Measurements from ENCODE around the gene UGT3A1.
"Not testable (repeated sequence)": the region's sequence is repeated elsewhere in the genome, so short reads cannot be mapped to it uniquely, and the experiment has no call there.

The UGT3A1 gene, protein sequence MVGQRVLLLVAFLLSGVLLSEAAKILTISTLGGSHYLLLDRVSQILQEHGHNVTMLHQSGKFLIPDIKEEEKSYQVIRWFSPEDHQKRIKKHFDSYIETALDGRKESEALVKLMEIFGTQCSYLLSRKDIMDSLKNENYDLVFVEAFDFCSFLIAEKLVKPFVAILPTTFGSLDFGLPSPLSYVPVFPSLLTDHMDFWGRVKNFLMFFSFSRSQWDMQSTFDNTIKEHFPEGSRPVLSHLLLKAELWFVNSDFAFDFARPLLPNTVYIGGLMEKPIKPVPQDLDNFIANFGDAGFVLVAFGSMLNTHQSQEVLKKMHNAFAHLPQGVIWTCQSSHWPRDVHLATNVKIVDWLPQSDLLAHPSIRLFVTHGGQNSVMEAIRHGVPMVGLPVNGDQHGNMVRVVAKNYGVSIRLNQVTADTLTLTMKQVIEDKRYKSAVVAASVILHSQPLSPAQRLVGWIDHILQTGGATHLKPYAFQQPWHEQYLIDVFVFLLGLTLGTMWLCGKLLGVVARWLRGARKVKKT

DNA sequence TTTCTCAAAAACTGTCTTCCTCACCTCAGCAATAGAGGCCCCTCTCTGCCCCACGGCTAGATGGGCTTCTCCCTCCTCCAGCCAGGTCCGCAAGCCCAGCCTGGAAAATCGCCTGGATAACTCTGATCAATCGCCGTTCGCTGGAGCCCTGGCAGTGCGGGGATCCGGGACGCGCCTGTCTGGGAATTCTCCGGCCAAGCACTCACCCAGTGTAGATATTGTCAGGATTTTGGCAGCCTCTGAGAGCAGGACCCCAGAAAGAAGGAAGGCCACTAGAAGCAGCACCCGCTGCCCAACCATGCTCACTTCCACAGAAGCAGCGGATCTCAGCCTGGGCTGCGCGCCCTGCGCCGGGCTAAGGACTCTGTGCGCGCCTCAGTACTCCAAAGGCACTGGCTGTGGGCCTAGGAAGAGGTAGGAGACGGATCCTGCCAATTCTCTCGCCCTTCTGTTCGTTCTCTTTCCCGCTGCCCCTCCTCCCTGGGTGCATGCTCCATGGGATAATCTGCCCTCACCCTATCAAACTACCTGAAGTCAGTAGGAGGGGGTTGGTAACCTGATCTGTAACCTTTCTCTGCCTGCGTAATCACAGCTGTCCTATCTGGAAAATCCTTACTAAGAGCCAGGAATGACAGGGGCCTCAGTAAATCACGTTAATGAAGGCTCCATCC, at the start of gene UGT3A1:
Gene UGT3A1, minus strand, starts transcription at position 450 of the 671 bp plus-strand sequence. Its CDS starts 150 bp downstream, at position 300.
- no peak for DNase-seq

DNA sequence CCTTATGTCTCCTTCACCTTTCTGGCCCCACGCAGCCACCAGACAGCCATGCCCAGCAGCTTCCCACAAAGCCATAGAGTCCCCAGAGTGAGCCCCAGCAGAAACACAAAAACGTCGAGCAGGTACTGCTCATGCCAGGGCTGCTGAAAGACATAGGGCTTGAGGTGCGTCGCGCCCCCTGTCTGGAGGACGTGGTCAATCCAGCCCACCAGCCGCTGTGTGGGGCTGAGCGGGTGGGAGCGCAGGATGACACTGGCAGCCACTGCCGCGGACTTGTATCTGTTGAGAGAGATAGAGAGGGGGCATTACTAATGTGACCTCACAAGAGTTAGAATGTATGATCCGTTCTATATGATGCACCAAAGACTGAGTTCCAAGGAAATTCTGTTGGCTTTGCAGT, 44.5 kb upstream of the UGT3A1 start:
- DNase-seq, result no peak

DNA sequence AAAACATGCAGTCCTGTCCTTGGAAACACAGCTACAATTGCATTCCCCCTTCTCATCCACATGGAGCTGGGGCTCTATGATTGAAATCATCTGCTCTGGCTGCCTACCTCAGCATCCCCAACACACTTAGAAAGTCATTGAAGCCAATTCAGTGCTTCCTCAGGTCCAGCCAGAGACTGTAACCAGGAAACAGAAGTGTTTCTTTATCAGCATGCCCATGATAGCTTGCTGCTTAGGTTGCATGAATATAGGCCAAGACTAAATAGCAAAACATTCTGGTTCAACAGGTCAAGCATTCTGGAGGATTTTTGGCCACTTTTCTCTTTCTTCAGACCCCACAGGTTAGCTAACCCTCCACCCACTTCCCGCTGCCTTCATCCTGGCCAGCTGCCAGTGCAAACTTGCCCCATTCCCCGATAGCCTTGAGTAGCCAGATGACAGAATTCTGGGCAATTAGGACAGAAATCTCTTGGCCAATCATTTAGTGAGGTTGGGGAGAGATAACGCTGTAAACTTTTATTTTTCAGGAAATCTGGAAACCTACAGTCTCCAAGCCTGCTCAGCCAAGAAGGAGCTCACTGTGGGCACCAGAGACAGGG, 43.4 kb upstream of the UGT3A1 start:
- not testable (repeated sequence) for DNase-seq

DNA sequence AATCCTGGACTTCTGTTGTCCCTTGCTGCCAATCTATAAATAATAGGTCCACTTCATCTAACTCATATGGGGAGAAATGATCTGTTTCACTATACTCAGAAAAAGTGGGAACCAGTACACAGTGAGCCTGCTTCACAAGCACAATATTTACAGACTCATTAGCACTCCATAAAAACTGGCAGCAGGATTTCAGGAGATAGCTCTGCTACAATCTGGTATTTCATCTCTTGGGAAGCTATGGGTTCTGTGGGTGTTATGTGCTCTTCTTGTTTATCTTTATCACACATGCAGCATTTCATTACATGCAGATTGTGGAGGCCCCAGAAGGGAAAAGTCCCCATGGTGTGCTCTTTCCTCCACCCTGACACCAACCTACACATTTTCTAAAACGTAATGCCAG, 42.3 kb upstream of the UGT3A1 start:
- no peak for DNase-seq

DNA sequence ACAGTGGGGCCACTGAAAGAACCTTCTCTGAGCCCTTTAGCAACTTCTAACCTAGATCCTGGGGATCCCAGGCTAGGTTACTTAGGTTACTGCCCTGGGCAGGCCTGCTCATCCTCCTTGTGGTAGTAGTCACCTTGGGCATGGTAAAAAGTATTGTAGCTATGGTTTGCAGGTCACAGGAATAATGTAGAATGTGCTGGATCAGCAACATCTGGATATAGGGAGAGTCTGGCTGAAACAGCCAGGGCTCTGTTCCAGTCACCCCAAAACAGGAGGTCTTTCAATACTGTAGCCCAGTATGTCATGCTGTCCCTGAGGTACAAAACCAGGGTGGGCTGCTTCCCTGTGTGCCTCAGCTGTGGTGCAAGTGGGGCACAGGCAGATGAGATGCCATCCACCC, 41.9 kb upstream of the UGT3A1 start:
- DNase-seq, result no peak

DNA sequence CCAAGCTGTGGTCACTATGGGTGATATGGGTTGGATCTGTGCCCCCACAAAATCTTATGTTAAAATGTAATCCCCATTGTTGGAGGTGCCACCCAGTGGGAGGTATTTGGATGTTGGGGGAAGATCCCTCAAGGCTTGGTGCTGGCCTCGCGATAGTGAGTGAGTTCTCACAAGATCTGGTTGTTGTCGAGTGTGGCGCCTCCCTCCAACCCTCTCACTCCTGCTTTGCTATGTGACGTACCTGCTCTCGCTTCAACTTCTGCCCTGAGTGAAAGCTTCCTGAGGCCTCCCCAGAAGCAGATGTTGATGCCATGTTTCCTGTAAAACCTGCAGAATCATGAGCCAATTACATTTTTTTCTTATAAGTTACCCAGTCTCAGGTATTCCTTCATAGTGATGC, 40.0 kb upstream of the UGT3A1 start:
- DNase-seq, result no peak

DNA sequence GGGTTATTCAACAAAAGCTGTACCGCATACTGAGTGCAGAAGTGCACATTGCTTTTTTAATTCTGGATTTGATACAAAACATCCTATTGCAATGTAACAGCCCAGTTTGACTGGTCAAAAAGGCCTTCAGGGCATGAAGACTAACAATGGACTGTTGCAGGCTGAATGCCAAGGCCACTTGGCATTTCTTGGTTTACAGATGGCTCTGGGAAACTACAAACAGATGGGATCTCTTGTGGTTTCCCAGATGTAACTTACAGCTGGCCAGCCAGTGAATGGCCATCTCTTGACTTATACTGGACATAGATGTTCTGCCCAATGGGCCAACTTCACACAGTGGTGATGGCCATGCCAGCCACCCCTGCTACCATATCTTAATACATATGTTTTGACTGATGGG, 38.7 kb upstream of the UGT3A1 start:
- DNase-seq, result no peak

DNA sequence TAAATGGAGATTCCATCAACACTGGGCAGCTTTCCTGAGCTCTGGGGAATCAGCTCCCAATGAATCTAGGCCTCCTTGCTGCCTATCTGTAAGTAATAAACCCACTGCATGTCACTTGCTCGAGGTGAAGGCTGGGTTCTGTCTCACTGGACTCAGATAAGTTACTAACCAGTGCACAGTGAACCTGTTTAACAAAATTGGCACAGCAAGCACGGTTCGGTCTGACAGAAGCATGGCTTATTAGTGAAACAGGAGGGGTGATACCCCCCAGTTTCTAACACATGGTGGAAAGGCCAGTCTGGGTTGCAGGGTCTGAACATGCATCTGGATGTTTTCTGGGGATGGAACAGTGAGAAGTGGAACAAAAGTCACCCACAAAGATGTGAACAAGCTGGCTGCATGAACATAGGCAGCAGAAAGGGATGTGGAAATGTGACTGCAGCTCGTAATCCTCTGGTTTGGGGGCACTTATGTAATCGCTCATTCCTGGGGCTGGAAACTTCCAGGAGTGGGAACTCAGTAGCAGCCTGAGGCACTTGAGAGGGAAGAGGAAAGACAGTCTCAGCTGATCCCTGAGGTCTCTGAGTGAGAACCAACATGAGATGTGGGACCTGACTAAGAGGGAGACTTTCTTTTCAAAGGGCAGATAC, 37.8 kb upstream of the UGT3A1 start:
- DNase-seq, result no peak

DNA sequence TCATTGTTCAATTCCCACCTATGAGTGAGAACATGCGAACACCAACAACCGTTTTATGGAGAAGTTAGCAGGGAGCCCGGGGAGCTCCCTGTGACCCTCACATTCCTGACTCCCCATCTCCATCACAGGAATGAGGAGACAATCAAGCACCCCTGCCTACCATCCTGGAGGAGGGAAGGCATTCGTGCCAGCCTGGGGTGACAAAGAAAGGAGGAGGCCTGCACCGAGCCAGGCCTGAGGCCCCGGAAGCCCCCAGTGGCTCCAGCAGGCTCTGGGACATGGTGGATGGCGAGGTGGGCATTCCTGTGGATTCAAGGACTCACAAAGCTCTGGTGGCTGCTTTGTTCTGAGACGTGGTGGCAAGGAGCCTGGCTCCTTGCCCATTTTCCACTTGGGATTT, 36.5 kb upstream of the UGT3A1 start:
- no peak for DNase-seq

DNA sequence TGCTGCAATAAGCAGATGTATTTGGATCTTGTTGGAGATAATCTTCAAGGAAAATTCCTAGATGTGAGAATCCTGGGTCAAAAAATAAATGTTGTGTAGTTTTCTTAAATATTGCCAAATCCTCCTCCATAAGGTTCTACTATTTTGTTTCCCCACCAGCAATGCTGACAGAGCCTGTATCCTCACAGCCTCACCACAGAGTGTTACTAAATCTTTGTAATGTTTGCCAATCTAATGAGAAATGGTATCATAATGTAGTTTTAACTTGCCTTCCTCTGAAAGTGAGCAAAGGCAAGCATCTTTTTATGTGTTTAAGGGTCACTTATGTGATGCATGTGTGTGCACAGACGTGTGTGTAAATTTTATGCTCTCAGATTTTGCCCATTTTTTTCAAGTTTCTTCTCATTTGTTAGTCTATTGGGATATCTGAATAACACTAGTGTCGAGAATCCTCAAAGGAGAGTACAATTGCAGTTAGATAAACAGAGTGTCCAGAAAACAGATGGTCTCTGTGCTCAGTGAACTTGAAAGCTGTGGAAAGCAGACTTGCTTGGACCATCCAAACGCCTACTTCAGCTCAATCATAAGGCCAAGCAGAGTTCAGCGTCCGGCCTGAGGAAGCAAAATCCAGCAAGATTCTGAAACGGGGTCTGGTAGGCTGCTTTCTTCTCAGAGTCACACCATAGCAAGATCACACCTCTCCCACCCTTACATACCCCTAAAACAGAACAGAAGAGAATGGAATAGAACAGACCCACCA, 35.7 kb upstream of the UGT3A1 start:
- DNase-seq, result no peak

DNA sequence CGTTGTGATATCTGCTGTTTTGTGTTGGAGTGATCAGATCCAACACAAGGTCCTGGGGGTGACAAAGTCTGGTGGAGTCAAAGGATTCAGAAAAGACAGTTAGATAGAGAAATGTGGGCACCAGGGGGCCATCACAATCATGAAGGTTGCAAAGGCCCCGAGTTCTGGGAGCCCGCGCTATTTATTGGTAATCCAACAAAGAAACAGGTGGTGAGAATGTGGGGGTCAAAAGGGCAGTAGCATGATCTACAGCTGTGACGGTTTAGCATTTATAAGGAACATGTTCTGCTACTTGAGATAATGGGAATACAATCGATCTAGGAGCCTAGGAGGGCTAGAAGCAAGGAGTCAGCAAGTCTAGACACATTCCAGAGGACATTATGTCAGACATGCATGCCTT, 31.1 kb upstream of the UGT3A1 start:
- DNase-seq, result not testable (repeated sequence)

DNA sequence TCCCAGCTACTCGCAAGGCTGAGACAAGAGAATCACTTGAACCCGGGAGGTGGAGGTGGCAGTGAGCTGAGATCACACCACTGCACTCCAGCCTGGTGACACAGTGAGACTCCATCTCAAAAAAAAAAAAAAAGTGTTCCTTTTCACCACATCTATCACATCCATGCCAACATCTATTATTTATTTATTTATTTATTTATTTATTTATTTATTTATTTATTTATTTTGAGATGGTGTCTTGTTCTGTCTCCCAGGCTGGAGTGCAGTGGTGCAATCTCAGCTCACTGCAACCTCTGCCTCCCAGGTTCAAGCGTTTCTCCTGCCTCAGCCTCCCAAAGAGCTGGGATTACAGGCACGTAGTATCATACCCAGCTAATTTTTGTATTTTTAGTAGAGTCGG, 28.4 kb upstream of the UGT3A1 start:
- DNase-seq, result not testable (repeated sequence)

DNA sequence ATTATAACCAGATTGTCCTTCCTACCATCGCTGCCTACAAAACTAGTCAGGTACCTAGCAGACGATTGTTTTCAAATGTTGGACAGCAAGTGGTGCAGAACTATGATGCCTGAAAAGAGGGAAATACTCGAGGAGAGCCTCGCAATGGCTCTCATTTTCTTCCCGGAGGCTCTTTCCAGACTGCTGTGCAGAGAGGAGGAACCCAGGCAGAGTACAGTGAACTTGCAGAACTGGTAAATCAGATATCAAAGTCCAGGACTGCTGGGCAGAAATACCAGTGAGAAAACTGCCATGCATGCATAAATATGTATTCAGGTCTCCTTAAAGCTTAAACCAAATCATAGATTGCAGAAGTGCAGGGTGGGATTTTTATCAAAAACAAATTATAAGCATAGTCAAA, 26.4 kb upstream of the UGT3A1 start:
- DNase-seq, result no peak

DNA sequence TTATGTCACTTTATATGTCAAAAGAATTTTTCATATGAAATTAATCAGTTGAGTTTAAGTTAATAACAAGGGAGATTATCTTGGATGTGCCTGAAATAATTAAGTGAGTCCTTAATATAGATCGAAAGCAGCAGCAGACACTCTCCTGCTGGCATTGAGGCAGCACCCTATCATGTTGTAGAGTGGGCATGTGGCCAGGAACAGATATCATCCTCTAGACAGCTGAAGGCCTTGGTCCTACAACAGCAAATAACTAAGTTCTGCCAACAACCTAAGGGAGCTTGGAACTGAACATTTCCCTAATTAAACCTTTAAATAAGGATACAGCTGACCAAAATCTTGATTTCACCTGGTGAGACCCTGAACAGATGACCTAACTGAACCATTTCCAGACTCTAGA, 25.8 kb upstream of the UGT3A1 start:
- no peak for DNase-seq

DNA sequence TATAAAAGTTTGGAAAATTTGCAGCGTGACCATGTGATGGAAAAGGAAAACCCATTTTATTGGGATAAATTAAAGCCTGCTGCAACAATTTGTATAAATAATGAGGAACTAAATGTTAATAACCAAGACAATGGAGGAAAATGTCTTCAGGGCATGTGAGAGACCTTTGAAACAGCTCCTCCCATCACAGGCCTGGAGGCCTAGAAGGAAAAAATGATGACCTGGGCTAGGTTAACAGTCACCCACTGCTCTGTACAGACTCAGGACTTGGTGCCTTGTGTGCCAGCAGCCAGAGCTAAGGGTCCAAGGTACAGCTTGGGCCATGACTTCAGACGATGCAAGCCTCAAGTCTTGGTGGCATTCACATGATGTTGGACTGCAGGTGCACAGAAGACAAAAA, 22.0 kb upstream of the UGT3A1 start:
- no peak for DNase-seq

DNA sequence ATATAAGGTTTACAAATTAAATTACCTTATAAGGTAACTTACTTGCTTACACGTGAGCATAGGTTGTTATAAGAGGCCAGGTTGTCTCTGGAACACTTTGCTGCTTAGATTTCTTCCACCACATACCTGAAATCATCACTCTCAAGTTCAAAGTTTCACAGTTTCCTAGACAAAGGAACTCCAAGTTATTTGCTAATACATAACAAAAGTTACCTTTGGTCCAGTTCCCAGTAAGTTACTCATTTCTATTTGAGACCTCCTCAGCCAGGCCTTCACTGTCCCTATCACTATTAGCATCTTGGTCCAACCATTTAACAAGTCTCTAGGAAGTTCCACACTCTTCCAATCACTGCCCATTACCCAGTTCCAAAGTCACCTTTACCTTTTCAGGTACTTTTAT, 18.5 kb upstream of the UGT3A1 start:
- DNase-seq, result no peak

DNA sequence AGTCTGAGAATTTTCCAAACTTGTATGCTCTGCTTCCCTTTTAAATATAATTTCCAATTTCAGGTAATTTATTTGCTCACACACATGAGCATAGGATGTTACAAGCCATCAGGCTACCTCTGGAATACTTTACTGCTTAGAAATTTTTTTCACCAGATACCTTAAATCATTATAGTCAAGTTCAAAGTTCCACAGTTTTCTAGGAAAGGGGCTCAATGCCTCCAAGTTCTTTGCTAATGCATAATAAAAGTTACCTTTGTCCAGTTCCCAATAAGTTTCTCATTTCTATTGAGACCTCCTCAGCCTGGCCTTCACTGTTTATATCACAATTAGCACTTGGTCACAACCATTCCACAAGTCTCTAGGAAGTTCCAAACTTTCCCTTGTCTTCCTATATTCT, 16.2 kb upstream of the UGT3A1 start:
- DNase-seq, result no peak

DNA sequence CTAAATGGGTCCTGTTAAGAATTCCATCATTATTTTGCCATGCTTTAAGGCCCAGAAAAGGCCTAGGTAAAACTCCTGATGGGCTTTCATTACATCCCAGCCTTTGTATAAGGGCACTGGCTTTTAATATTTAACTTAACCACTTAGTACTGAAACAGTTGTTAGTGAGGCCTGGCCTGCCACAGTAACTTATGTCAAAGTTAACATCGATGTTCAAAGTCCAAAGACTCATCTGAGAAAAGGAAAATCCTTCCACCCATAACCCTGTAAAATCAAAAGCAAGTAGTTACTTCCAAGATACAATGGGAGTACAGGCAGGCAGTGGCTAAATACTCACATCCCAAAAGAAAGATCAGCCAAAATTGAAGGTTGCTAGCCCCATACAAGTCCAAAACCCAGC, 15.0 kb upstream of the UGT3A1 start:
- no peak for DNase-seq

DNA sequence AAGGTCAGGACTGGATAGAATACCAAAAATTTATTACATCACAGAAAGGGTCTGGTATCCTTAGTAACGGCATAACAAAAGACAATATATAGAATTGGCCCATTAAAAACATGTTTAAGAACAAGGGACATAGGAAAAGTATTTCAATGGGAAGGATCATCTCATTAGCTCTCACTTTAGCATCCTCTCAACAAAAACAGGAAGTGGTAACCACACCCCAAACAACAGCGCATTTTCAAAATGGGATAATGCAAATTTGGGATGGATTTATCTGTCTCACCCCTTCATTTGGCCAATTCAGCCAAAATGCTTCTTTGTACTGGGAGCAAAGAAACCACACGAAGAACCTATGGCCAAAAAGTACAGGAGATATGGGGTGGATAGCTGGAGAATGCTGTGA, 9.8 kb upstream of the UGT3A1 start:
- DNase-seq, result no peak

DNA sequence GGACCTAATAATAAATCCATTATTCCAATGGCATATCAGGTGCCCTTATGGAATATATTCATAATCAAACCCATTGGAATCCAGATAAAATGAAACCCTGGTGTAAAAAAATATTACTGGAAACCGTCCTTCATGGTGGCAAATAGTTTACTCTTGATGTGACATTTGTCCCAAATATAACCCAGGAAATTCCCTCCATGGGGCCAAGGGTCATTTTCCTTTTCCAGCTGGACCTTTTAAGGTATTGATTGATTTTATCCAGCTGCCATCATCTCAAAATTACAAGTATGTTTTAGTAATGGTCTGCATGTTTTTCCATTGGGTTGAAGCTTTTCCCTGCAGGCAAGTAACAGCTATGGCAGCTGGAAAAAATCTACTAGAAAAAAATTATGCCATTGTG, 8.4 kb upstream of the UGT3A1 start:
- DNase-seq, result no peak

DNA sequence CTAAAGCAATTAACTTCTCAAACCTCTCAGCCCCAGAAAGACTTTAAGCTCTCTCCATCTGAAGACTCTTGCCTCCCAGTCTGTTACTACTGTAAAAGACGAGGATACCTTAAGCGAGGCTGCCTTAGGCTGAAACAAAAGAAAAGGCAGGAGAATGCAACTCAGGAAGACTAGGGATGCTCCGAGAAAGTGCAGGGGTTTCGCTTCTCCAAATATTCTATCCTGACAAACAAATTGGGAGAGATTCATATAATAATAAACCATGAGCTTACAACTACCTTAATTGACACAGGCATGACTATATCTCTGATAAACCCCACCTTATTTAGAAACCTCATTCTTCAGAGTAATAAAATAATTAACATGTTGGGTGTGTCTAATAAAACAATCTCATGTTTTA, 4.9 kb upstream of the UGT3A1 start:
- no peak for DNase-seq

DNA sequence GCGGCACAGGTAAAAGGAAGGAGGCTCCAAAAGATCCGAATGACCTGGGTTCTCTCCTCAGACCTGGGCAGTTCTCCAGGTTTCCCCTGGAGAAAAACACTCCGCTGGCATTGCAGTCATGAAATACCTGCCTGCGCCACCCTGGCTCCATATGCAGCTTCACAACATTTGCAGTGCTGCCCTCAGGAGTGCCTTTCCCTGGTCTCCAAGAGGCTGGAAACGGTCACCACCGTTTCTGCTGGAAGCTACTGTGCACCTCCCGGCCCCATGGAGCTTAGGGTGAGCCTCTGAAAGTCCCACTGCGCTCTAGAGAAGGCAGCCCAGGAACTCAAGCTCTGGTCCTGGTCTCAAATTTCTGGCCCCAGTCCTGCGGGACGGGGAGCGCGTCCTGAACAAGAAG, 670 bp downstream of the UGT3A1 start:
- DNase-seq, result no peak

DNA sequence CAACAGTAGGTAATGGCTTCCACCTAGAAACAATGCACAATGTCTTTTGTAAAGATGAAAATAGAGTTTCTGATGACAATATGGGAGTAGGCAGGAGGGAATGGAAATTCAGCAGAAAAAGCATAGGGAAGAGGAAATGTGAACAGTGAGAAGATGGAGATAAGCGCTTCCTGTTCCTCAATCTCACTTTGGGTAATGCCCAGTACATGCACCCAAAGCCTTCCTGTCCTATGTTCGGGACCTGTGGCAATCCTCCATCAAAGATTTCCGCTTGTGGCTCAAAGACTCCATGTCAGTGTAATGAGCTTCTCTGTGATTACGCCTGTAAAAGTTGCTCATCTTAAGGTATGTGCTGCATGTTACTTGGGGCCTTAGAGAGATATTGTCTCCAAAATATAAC, 2.7 kb downstream of the UGT3A1 start:
- DNase-seq, result no peak

Measured in activated CD8-positive, alpha-beta memory T cell treated with anti-CD3 and anti-CD28 coated beads, Interleukin-2, amount 50 U/mL, for 4 hours (primary cell).